ENCODE data around the gene HUNK.
"Not testable (repeated sequence)": the region's sequence is repeated elsewhere in the genome, so short reads cannot be mapped to it uniquely, and the experiment has no call there.

HUNK gene

DNA sequence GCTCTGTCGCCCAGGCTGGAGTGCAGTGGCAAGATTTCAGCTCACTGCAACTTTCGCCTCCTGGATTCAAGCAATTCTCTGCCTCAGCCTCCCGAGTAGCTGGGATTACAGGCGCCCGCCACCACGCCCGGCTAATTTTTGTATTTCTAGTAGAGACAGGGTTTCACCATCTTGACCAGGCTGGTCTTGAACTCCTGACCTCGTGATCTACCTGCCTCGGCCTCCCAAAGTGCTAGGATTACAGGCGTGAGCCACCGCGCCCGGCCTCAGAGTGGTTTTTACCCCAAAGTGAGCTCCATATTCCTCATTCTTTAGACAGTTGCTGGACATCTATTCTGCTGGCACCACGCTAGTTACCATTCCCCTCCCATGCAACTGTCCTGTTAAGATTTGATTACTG, 1.4 kb upstream of the HUNK start:
- DNase-seq: not testable (repeated sequence)

DNA sequence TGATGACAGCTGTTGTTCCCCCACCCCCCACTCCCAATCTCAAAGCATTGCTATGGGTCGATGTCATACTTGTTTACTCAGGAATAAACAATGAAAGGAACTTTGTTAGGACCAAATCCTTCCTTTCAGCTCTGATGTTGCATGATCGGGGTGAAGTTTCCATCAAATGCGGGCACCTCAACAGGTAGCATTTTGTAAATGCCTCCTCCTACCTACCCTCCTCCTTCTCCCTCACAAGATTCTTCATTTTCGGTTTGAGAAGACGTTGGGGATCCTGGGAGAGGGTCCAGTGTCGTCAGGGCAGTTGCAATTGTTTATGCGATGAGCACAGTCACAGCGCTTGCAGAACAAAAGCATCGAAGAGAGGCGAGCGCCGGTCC, 758 bp upstream of the HUNK start:
- no peak for DNase-seq

DNA sequence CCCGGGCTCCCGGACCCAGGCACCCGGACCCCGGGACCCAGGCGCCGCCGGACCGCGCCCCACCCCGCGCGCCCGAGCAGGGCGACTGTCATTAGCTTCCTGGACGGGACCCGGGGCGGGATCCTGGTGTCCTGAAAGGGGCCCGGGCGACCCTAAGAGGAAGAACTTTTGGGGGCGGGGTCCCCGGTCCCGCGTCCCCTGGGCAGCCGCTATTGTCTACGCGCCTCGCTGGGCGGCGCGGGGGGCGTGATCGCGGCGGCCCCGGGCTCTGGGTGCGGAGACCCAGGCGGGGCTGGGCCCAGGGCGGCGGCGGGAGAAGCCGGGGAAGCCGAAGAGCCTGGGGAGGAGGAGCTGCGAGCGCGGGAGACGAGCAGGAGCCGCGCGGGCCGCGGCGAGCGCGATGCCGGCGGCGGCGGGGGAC, 465 bp downstream of the HUNK start:
- no peak for DNase-seq

DNA sequence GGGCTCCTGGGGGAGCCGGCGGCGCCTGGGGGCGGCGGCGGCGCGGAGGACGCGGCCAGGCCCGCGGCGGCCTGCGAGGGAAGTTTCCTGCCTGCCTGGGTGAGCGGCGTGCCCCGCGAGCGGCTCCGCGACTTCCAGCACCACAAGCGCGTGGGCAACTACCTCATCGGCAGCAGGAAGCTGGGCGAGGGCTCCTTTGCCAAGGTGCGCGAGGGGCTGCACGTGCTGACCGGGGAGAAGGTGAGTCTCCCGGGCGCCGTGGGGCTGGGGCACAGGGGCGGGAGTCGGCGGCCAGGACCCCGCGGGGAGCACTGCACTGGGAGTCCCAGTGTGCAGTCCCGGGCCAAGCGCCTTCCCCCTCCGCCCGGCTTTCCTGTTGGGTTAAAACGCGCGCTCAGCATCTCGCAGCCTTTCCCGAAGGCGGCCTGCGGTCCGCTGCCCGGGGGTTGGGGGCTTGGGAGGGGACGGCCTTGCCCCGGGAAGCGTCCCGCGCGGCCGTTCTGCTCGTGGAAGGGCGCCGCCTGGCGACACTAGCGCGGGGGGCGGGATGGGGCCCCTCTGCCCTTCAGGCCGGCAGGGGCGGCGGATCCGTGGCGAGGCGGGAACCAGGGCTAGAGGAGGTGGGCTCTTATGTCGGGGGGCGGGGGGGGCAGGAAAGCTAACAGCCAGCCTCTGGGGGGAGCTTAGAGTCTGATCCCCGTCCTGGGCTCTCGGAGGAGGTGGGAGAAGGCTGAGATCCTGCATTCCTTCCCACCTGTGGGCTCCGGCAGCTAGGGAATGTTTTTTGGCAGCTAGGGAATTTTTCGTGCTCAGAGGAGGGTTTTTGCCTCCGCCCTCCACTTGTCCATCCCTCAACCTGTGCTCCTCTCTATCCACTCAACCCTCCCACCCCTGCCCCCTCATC, 1.1 kb downstream of the HUNK start:
- no peak for DNase-seq

DNA sequence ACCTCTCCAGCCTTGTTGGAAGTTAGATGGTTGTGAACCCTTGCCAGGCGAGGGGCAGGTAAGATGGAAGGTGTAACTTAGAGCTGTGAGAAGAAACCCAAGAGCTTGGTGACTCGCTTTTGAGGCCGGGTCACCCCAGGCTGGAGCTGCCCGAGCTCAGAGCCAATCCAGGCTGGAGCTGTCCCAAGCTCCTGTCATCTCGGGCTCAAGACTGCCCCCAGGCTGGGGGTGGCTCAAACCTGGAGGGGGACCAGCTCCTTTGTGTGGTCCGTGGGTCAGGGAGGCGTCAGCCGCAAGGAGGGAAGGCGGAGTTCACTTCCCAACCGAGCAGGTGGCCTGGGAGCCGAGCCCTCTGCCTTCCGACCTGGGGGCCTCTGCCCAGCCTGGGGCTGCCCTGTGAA, 2.0 kb downstream of the HUNK start:
- DNase-seq: no peak

DNA sequence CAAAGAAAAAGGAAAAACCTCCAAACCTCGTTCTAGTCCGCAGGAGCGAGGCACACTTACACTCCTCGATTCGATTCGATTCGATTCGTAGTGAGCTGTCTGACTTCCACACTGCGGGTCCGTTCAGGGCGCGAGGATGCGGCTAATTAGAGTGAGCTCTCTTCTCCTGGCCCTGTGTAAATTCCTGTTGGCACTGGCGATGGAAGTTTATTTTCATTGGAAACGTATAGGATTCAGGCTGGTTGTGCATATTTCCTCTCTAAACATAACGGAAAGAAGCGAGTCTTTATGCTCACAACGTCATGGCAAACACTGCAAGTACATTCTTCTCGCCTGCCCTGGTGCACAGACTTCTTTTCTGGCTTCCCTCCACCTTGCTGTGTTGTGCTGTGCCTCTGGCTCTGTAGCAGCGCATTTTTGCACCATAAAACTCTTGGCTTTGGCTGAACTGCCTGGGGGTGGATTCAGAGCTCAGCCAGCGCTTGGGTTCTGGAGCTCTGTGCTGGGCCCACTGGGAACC, 2.7 kb downstream of the HUNK start:
- DNase-seq: no peak

DNA sequence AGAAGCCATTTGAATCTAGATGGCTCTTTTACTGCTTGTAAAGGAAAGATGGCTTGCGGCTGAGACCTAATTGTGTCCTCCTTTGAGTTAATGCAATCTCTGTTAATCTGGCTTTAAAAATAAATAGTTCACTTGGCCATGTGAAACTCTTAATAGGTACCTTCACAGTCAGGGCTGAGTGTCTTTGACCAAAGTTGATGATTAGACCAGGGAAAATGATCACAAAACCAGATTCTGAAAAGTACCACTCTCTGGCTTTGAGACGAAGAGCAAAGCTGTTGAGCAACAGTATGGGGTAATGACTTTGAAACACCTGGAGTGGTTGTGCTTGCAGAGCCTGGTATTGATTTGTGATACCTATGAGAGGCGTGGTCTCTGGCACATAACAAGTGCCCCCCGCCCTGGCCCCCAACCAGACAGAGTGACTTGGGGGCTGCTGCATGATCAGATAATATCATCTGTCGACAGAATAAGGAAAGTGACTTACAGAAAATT, 4.7 kb downstream of the HUNK start:
- DNase-seq: no peak

DNA sequence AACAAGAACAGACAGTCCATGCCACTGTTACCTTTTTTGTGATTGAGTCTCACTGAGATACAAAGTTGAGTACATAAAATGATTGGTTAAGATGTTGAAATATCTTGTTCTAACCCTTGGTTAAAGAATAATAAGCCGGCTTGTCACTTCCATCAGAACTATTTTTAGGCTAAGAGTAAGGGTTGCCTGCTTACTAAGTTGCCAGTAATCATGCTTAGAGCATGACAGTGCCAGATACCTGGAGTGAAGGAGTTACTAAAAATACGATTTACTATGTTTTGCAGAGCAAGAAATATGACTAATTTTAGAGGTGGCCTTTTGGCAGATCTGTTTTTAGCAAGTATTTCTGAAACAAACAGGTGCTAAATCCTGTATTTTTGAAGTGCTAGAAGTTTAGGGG, 6.0 kb downstream of the HUNK start:
- DNase-seq: no peak

DNA sequence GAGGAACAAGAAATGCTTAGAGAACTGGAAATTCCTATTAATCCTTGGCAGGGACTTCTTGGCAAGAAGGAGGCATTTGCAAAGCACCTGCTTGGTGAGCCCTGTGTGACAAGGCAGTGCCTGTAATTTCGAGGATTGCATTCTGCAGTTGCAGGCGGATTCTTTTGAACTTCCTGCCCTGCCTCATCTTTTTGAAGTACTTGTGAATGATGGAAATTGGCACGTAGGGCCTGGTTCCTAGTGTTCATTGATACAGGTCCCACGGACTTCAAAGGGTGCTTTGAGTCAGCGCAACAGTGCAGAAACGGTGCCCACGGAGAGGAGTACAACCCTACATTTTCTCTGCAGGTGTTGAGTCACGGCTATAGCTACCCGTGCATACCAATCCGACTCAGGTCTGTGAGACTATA, 6.4 kb downstream of the HUNK start:
- no peak for DNase-seq

DNA sequence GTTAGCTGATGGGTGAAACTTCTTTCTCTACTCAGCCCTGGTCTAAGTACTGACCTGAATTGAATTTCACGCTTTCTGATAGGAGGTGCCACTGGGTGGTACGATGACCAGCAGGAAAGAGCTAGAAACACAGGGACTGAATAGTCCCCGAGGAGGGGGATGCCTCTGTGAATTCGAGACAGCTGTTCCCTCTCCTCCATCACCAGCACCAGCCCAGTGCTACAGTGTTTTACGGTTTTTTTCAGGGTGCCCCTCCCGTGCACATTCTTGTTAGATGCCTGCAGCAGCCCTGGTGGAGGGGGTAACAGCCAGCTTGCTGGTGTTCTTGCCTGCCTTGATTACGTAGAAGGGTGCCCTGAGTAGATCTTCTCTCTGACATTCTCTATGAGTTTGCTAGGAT, 7.1 kb downstream of the HUNK start:
- peak; percentile 82 for DNase-seq

DNA sequence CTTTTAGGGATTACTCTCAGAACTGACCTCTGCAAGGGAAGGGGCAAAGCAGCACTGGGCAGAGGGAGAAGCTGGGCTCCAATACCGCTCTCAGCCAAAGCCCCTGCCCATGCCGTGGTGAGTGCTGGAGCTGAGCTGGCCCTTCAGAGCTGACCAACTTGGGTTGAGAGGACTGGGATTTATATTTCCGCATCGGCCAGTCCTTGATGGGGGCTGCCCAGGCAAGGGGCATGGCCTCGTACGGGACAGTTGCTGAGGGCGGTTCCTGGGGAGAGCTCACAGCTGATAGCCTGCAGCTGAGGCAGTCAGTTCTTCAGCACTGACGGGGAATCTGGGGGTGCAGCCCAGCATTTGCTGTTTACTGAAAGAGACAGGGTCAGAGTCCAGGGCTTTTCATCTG, 8.0 kb downstream of the HUNK start:
- no peak for DNase-seq

DNA sequence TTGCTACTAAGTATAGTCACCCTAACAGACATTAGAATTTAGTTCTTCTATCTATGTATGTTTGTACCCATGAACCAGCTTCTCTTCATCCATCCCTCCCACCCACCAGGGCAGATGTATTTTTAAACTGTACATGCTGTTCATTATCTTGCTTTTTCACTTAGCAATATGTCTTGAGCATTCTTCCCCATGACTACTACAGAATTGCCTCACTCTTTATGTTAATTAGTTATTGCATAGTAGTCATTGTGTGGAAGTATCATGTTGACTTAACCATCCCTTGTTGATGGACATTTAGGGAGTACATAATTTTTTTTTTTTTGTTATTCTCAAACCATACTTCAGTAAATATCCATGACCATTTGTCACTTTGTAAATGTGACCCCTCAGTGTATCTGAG, 9.9 kb downstream of the HUNK start:
- no peak for DNase-seq

DNA sequence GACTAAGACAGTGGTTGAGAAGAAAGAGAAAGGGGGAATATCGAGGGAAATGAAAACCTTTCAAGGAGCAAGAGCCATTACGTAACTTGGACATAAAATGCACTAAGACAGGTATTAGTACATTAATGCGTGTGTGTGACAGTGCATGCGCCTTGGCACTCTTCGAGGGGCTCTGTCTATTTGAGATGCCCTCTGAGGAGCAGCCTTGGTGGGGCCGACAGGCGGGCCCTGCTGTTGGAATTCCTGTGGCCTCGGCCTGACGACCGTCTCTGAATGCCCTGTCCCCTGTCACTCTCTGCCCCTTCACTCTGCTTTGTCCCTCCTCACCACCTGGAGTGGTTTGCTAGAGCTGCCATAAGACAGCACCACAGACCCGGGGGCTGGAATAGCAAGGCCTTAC, 12.3 kb downstream of the HUNK start:
- DNase-seq: no peak

DNA sequence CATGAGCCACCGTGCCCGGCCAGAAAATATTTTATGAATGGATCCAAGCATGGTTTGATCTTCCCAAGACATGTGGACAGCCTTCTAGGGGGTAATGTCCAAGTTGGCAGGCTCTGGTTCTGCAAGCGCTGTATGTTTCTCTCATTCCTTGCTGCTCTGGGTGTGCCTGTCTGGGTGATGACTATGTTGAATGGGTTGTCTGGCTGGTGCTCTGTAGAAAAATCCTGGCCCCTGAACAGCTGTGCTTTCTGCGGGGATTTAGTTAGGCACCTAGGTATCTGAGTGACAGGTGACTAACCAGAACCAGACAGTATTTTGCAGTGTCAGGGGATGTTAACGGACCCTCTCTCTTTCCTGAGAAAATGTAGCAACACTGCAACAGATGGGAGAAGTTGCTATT, 14.1 kb downstream of the HUNK start:
- DNase-seq: no peak

DNA sequence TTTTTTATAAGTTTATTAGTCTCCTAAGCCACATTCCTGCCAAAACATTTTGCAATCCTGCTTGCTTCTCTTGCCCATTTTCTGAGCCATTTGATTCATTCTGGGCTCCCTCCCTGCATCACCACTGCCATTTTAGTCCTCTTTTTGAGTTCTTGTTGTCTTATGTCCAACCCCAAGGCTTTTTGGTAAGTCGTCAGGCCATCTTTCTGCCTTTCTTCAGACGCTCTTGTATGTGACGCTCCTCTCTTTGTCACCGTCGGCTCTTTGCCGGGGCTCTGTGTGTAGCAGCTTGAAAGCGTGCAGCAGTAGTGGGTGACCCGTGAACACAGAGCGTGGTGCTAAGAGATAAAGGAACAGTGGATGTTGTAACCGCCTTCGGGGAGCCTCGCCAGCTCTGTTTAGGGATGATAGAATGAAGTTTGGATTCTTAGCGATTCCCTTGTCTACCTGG, 14.6 kb downstream of the HUNK start:
- no peak for DNase-seq

DNA sequence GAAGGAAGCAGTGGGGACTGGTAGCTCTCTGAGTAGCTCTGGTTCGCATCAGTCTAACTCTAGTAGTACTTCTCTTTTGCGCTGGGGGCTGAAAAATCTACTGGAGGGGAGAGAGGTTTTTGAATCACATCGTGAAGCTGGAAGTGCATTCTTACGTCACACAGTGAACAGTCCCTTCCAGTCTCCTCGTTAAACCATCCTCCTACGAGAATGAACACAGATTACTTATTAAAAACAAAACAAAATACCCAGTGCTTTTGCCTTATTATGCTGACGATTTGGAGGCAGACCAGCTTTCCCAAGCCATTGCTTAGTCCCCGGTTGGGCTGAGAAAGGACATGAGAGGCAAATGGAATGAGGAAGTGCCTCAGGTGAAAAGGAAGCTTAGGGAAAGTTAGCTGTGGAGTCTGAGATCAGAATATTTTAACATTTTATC, 16.1 kb downstream of the HUNK start:
- DNase-seq: no peak

DNA sequence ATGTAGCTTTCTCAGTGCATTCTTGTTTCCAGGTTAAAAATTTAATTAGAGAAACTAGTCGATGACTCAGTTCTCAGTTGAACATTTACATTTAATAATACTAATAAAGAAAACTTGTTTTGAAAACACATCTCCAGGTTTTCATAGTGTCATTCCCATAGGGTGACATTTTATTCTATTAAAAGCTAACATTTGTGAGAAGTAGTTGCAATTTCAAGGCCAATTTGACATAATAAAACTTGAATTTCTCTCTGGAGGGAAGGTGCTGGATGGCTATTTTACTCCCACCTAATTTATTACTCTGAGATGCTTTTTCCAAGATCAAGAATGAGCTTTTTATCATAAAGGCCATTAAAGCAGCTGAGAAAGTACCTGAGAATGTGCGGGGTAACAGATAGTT, 16.6 kb downstream of the HUNK start:
- no peak for DNase-seq

DNA sequence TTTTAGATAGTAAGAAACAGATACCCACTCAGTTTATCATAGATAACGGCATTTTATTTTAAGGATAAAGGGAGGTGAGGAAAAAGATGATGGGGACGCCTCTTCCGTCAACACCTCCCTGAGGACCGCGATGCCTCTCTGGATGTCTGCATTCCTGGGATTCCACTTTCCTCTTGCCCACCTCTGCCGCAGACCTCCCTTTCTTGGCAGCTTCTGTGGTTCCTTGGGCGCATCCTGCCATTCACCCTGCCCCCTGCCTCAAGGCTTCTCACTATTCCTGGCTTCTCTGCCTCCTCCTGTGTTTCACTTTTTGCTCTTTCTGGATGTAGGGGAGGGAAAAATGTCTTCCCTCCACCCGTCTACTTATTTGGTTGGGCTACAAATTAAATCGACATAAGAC, 19.9 kb downstream of the HUNK start:
- DNase-seq: no peak

DNA sequence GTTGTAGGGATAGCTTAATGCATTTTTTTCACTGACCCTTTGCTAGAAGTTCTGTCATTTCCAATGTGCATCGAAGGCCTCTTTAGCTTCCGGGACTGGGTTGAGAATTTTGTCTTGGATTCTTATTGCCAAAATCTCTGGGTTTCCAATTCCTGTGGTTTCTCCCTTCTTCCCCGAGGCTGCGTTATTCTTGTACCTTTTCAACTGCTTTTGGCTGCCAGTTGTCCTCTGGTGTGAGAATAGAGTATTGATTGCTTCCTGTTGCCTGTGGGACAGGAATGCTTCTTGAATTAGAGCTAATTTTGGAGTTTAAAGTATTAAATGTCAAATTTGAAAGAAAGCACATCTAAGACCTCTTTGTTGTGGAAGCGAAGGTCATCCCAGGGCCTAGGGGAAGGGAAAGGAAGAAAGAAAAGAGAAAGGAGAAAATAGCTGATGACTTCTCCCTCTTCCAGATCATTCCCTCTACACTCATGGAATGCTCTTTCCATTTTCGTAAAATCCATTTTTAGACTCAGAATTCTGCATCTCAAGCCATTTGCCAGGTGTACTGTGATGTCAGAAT, 21.1 kb downstream of the HUNK start:
- DNase-seq: no peak

DNA sequence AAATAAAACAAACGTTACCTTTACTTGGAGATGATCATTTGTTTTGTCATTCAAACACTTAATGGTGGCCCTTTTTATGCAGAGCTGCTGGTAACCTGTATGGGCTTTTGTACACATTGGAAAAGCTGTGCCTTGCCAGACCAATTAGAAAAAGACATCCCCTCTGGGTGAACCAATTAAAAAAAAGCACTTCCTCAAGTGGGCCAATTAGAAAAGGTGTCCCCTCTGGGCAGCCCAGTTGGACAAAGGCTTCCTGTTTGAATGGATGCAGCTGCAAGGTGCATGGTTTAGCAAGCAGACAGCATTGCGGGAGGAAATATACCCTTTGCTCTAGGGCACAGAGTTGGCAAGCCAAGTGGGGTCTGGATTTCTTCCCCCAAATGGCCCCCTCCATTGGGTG, 21.6 kb downstream of the HUNK start:
- DNase-seq: no peak

DNA sequence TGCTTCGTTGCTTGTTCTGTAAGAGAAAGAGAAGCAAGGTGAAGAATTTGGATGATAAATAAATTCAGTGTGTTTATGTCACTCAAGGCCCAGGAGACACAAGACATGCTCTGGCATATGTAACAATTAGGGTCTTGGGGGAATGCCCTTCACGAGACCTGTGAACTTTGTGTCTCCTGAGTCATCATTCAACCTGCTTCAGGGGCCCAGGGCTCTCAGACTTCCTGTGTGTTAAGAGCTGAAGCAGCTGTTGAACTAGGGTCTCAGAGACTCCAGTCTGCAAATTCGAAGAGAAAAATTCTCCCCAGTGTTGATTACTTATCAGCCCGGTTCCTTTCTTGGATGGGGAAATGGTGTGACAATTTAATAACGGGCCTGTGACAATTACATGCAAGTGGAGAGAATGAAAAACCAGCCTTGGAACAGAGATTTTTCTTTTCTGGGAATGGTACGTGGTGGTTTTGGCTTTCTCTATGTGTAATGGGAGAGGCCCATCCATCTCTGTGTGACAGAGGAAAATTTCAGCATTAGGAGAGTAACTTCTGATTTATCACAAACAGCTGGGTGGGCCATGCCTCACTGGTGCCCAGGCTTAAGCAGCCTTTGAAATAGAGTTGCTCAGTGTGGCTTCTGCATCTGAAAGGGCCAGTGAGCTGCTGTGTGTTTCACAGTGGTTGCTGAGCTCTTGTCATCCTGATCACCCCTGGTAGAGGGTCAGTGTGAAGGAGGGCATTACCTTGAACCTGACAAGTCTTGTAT, 22.4 kb downstream of the HUNK start:
- DNase-seq: no peak

DNA sequence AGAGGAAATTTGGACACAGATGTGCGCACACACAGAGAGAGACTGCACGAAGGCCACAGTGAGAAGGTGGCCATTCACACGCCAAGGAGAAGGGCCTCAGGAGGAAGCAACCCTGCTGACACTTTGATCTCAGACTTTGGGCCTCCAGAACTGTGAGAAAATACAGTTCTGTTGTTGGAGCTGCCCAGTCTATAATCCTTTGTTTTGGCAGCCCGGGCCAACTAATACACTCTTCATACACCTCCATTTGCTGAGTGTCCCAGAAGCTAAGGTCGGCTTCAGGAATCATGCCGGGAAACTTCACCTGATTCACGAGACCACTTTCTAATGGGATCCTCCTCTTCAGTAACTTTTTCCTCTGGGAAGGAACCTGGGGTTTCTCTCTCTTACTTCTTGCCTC, 23.2 kb downstream of the HUNK start:
- DNase-seq: no peak

DNA sequence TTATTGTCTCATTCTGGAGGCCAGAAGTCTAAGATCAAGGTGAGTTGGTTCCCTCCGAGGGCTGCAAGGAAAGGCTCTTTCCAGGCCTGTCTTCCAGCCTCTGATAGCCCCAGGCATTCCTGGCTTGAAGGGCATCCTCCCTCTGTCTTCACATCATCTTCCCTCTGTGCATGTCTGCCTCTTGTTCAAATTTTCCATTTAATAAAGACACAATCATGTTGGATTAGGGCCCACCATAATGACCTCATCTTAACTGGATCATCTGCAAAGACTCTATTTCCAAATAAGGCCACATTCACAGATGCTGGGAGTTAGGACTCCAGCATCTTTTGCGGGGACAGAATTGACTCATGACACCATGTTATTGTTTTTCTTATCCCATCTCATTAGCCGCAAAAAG, 24.5 kb downstream of the HUNK start:
- DNase-seq: no peak
